ENCODE measurements around the gene PCSK7.

GRCh38 chr11:117219001-117219400 is 12.9 kb downstream of the PCSK7 start:
- TF ChIP-seq CTCF (IDR thresholded peaks at IDR 0.05; ENCODE audit: low read length) = no peak
- no peak for TF ChIP-seq EZH2 (optimal IDR thresholded peaks at IDR 0.05; ENCODE audit: low read depth, low read length)
- no peak for TF ChIP-seq EZH2phosphoT487 (IDR thresholded peaks at IDR 0.05; ENCODE audit: low read length)
